HepG2 (cell line): ENCODE measurements around the gene STK40. TPM values are rescaled to one million over a fixed set of nuclear protein-coding genes. Genes with fewer than 3 reads are reported as not detected.

Source experiments
- HOXD1 ChIP-seq: sonication (generic); formaldehyde crosslinking; IDR thresholded peaks from 2 replicates; pipeline ENCODE4 v1.5.0; 2020; ENCODE audit warnings: missing genetic modification reagents
- IKZF4 ChIP-seq: sonication (generic); formaldehyde crosslinking; IDR thresholded peaks from 2 replicates; pipeline ENCODE4 v1.5.1; 2020; ENCODE audit warnings: borderline replicate concordance, mild to moderate bottlenecking, low read depth, missing genetic modification reagents; ENCODE audit errors: not compliant biosample characterization
- PITX1 ChIP-seq: sonication (generic); formaldehyde crosslinking; IDR thresholded peaks from 2 replicates; pipeline ENCODE4 v1.5.1; 2020; ENCODE audit warnings: mild to moderate bottlenecking, missing genetic modification reagents
- SOX13 ChIP-seq, 3 experiments: fragments of 450-650 bp in 1 of 3; sonication (generic) in 1 of 3; formaldehyde crosslinking in 1 of 3; IDR thresholded peaks in 2 of 3; conservative IDR thresholded peaks in 1 of 3; 2 replicates each; pipeline versions ENCODE4 v1.5.0 to v1.6.1; 2016 to 2020; ENCODE audit warnings: antibody characterized with exemption in 1 of 3, mild to moderate bottlenecking in 1 of 3, missing compliant biosample characterization in 1 of 3, missing genetic modification reagents in 1 of 3, moderate library complexity in 1 of 3
- ZNF124 ChIP-seq: sonication (generic); formaldehyde crosslinking; IDR thresholded peaks from 2 replicates; pipeline ENCODE4 v1.4.0; 2020; ENCODE audit warnings: missing genetic modification reagents
- ZNF33B ChIP-seq: sonication (generic); formaldehyde crosslinking; IDR thresholded peaks from 2 replicates; pipeline ENCODE4 v1.5.1; 2020; ENCODE audit warnings: mild to moderate bottlenecking, missing genetic modification reagents
- ZNF501 ChIP-seq: sonication (generic); formaldehyde crosslinking; IDR thresholded peaks from 2 replicates; pipeline ENCODE4 v1.5.1; 2020; ENCODE audit warnings: mild to moderate bottlenecking, moderate library complexity, missing genetic modification reagents
- ZNF768 ChIP-seq: sonication (generic); formaldehyde crosslinking; IDR thresholded peaks from 2 replicates; pipeline ENCODE4 v1.4.0; 2020; ENCODE audit warnings: missing genetic modification reagents
- polyA plus RNA-seq, 8 experiments: library from polyadenylated mRNA; depleted of rRNA in 3 of 8; stranded (reverse) in 7 of 8; unstranded in 1 of 8; fragments of >200 nt; fragmentation: Illumina TruSeq in 4 of 8; extraction: Trizol in 4 of 8; gene quantifications; 2 replicates each; pipeline versions ENCODE4 v1.2.1 to v1.2.3, GENCODE V29; 2011 to 2016; ENCODE audit warnings: low read depth in 4 of 8, missing spikeins in 1 of 8, mixed read lengths in 1 of 8; ENCODE audit not compliant: insufficient read depth in 1 of 8
- total RNA-seq, 5 experiments: library from RNA; depleted of rRNA; stranded (reverse); fragments of >200 nt; fragmentation: Illumina TruSeq; extraction: Trizol; gene quantifications; 2 replicates each; pipeline ENCODE4 v1.2.3, GENCODE V29; 2016; ENCODE audit warnings: low read depth in 1 of 5
- TF ChIP-seq, protein P1 (sequence below): sonication (generic); formaldehyde crosslinking; IDR thresholded peaks from 2 replicates; pipeline ENCODE4 v1.5.0; 2020; ENCODE audit warnings: mild to moderate bottlenecking, missing genetic modification reagents
- TF ChIP-seq, protein P2 (sequence below), 2 experiments: sonication (generic) in 1 of 2; formaldehyde crosslinking in 1 of 2; IDR thresholded peaks; 2 replicates each; pipeline versions ENCODE4 v1.4.0 to v1.6.1; 2018 to 2020; ENCODE audit warnings: missing genetic modification reagents in 2 of 2, borderline replicate concordance in 1 of 2, low read depth in 1 of 2, mild to moderate bottlenecking in 1 of 2, missing biosample characterization in 1 of 2
- TF ChIP-seq, protein P3 (sequence below): sonication (generic); formaldehyde crosslinking; IDR thresholded peaks from 2 replicates; pipeline ENCODE4 v1.4.0; 2020; ENCODE audit warnings: mild to moderate bottlenecking, low read depth, missing genetic modification reagents
- TF ChIP-seq, protein P4 (sequence below): IDR thresholded peaks from 2 replicates; pipeline ENCODE4 v1.6.1; 2018; ENCODE audit warnings: missing genetic modification reagents, mild to moderate bottlenecking, missing compliant biosample characterization
- TF ChIP-seq, protein P5 (sequence below): sonication (generic); formaldehyde crosslinking; conservative IDR thresholded peaks from 2 replicates; pipeline ENCODE4 v1.8.0; 2022; ENCODE audit warnings: mild to moderate bottlenecking, moderate library complexity, missing genetic modification reagents
- TF ChIP-seq, protein P6 (sequence below): sonication (generic); formaldehyde crosslinking; IDR thresholded peaks from 2 replicates; pipeline ENCODE4 v1.8.1; 2022; ENCODE audit warnings: low read depth, mild to moderate bottlenecking, missing genetic modification reagents

Gene STK40
- total and polyA plus RNA-seq, 2 of the 13 experiments (the other 11 are each of a cell fraction or from before 2014, with no cell fraction given), result 33.8 to 35.1 TPM

DNA sequence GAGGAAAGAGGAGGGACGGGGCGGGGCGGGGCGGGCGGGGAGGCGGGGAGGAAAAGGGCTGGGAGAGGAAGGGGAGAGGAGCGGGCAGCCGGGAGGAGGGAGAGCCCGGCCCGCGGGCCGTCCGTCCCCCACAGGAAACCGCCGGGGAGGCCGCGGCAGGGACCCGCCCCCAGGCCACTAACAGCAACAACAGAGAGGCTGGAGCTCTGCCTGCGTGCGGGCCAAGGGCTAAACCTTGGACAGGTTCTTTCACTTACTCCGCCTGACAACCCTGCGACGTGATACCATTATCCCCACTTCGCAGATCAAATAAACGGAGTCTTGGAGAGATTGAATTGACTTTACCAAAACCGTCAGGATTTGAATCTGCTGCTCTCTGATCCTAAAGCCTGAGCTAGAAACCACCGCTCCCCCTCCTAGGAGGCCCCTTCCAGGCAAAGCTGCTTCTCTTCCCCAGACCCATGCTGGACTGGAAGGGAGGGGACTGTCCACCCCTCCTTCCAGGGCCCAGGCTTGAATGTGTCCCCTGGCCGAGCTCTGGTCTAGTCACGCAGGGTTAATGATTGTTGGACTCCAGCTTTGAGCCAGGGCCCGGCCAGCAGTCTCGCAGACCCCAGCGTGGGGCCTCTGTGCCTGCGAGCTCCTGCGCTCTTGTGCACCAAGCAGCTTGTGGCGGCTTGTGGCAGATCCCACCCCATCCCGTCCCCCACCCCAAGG is 61.9 kb downstream of the STK40 start, which contains the start of gene EVA1B (continued):
- TF ChIP-seq, protein P1, sequence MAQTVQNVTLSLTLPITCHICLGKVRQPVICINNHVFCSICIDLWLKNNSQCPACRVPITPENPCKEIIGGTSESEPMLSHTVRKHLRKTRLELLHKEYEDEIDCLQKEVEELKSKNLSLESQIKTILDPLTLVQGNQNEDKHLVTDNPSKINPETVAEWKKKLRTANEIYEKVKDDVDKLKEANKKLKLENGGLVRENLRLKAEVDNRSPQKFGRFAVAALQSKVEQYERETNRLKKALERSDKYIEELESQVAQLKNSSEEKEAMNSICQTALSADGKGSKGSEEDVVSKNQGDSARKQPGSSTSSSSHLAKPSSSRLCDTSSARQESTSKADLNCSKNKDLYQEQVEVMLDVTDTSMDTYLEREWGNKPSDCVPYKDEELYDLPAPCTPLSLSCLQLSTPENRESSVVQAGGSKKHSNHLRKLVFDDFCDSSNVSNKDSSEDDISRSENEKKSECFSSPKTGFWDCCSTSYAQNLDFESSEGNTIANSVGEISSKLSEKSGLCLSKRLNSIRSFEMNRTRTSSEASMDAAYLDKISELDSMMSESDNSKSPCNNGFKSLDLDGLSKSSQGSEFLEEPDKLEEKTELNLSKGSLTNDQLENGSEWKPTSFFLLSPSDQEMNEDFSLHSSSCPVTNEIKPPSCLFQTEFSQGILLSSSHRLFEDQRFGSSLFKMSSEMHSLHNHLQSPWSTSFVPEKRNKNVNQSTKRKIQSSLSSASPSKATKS, result no peak
- TF ChIP-seq ZNF501 (CRISPR knock-in tag) (0 out of 2 replicates have a peak, but pooled peaks have one; percentile 17), SOX13 (IDR thresholded peaks at IDR 0.05) (no peak; the same call in 1 of the 2 replicates), SOX13 (CRISPR knock-in tag; conservative IDR thresholded peaks at IDR 0.05 in 1 of 2, IDR thresholded peaks at IDR 0.05 in 1 of 2) (peak in 1 of 2 experiments; percentile 43; a peak in 1 of 4 replicates), ZNF33B (CRISPR knock-in tag) (no peak), PITX1 (CRISPR knock-in tag) (0 out of 2 replicates have a peak, but pooled peaks have one; percentile 33), ZNF768 (CRISPR knock-in tag) (peak; percentile 25; the same call in 1 of the 2 replicates), ZNF124 (CRISPR knock-in tag) (peak; percentile 35; the same call in 1 of the 2 replicates), IKZF4 (CRISPR knock-in tag) (peak; percentile 66), HOXD1 (no peak)
- TF ChIP-seq, protein P2, sequence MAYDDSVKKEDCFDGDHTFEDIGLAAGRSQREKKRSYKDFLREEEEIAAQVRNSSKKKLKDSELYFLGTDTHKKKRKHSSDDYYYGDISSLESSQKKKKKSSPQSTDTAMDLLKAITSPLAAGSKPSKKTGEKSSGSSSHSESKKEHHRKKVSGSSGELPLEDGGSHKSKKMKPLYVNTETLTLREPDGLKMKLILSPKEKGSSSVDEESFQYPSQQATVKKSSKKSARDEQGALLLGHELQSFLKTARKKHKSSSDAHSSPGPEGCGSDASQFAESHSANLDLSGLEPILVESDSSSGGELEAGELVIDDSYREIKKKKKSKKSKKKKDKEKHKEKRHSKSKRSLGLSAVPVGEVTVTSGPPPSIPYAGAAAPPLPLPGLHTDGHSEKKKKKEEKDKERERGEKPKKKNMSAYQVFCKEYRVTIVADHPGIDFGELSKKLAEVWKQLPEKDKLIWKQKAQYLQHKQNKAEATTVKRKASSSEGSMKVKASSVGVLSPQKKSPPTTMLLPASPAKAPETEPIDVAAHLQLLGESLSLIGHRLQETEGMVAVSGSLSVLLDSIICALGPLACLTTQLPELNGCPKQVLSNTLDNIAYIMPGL (CRISPR knock-in tag; IDR thresholded peaks at IDR 0.05; ENCODE audit: borderline replicate concordance in 1 of 2, low read depth in 1 of 2), result peak in 1 of 2 experiments; percentile 61; a peak in 1 of 4 replicates
- TF ChIP-seq, protein P3, sequence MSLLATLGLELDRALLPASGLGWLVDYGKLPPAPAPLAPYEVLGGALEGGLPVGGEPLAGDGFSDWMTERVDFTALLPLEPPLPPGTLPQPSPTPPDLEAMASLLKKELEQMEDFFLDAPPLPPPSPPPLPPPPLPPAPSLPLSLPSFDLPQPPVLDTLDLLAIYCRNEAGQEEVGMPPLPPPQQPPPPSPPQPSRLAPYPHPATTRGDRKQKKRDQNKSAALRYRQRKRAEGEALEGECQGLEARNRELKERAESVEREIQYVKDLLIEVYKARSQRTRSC, result 0 out of 2 replicates have a peak, but pooled peaks have one; percentile 69
- TF ChIP-seq, protein P4, sequence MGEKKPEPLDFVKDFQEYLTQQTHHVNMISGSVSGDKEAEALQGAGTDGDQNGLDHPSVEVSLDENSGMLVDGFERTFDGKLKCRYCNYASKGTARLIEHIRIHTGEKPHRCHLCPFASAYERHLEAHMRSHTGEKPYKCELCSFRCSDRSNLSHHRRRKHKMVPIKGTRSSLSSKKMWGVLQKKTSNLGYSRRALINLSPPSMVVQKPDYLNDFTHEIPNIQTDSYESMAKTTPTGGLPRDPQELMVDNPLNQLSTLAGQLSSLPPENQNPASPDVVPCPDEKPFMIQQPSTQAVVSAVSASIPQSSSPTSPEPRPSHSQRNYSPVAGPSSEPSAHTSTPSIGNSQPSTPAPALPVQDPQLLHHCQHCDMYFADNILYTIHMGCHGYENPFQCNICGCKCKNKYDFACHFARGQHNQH (CRISPR knock-in tag), result peak; percentile 75
- TF ChIP-seq, protein P5, sequence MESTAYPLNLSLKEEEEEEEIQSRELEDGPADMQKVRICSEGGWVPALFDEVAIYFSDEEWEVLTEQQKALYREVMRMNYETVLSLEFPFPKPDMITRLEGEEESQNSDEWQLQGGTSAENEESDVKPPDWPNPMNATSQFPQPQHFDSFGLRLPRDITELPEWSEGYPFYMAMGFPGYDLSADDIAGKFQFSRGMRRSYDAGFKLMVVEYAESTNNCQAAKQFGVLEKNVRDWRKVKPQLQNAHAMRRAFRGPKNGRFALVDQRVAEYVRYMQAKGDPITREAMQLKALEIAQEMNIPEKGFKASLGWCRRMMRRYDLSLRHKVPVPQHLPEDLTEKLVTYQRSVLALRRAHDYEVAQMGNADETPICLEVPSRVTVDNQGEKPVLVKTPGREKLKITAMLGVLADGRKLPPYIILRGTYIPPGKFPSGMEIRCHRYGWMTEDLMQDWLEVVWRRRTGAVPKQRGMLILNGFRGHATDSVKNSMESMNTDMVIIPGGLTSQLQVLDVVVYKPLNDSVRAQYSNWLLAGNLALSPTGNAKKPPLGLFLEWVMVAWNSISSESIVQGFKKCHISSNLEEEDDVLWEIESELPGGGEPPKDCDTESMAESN, result peak; percentile 52; the same call in 1 of the 2 replicates
- TF ChIP-seq, protein P6, sequence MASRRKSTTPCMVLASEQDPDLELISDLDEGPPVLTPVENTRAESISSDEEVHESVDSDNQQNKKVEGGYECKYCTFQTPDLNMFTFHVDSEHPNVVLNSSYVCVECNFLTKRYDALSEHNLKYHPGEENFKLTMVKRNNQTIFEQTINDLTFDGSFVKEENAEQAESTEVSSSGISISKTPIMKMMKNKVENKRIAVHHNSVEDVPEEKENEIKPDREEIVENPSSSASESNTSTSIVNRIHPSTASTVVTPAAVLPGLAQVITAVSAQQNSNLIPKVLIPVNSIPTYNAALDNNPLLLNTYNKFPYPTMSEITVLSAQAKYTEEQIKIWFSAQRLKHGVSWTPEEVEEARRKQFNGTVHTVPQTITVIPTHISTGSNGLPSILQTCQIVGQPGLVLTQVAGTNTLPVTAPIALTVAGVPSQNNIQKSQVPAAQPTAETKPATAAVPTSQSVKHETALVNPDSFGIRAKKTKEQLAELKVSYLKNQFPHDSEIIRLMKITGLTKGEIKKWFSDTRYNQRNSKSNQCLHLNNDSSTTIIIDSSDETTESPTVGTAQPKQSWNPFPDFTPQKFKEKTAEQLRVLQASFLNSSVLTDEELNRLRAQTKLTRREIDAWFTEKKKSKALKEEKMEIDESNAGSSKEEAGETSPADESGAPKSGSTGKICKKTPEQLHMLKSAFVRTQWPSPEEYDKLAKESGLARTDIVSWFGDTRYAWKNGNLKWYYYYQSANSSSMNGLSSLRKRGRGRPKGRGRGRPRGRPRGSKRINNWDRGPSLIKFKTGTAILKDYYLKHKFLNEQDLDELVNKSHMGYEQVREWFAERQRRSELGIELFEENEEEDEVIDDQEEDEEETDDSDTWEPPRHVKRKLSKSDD, result no peak
